ENCODE measurements around the gene NPY. TPM values are rescaled to one million over a fixed set of nuclear protein-coding genes. Genes with fewer than 3 reads are reported as not detected.

The NPY gene
- total RNA-seq, 4 donors from 2014 or later, result not detected

GRCh38 chr7:24325708-24326107, 41.7 kb downstream of the NPY start:
- H3K36me3 ChIP-seq, result no peaks in the 10 kb centered on the region
- no peaks in the 10 kb centered on the region for H3K4me1 ChIP-seq
- H3K9me3 ChIP-seq, result no peaks in the 10 kb centered on the region
- H3K27me3 ChIP-seq, result no peaks in the 10 kb centered on the region
- no peak for DNase-seq
- 70 to 73% methylated on average over 2 to 5 of the region's 5 CpGs for WGBS, 2 donors (ENCODE audit: low coverage in 1 of 2)
- H3K4me3 ChIP-seq, result no peak overlapping the region
- TF ChIP-seq POLR2AphosphoS5 (IDR thresholded peaks at IDR 0.05), result no peak
- TF ChIP-seq EP300 (IDR thresholded peaks at IDR 0.05; ENCODE audit: low read depth), result no peak
- no peak for TF ChIP-seq POLR2A (IDR thresholded peaks at IDR 0.05)
- TF ChIP-seq CTCF (IDR thresholded peaks at IDR 0.05), result no peak
- in situ Hi-C loops (cut with MboI; ENCODE audit: low pct_ligation_motif_present in 1 of 4, low pct_unique_long_range_greater_than_20kb in 1 of 4, low sequenced_read_pairs in 3 of 4), result no loop called here
- H3K27ac ChIP-seq, result no peak overlapping the region
- intact Hi-C loops (cut with DNase I; ENCODE audit: low total_unique reads), result no loop called here

GRCh38 chr7:24328050-24328449, 44.1 kb downstream of the NPY start:
- no peaks in the 10 kb centered on the region for H3K9me3 ChIP-seq
- no peaks in the 10 kb centered on the region for H3K36me3 ChIP-seq
- TF ChIP-seq EP300 (IDR thresholded peaks at IDR 0.05; ENCODE audit: low read depth) (no peak), POLR2A (IDR thresholded peaks at IDR 0.05) (no peak), CTCF (IDR thresholded peaks at IDR 0.05) (no peak), POLR2AphosphoS5 (IDR thresholded peaks at IDR 0.05) (no peak)
- 43 to 65% methylated on average over 3 to 5 of the region's 5 CpGs for WGBS, 2 donors (ENCODE audit: low coverage in 1 of 2)
- H3K27ac ChIP-seq, result no peak overlapping the region
- H3K27me3 ChIP-seq, result no peaks in the 10 kb centered on the region
- intact Hi-C loops (cut with DNase I; ENCODE audit: low total_unique reads) (no loop called here), in situ Hi-C loops (cut with MboI; ENCODE audit: low pct_ligation_motif_present in 1 of 4, low pct_unique_long_range_greater_than_20kb in 1 of 4, low sequenced_read_pairs in 3 of 4) (no loop called here)
- no peaks in the 10 kb centered on the region for H3K4me1 ChIP-seq
- DNase-seq, result no peak
- no peak overlapping the region for H3K4me3 ChIP-seq

- no peak overlapping the region for H3K4me3 ChIP-seq
- no peak overlapping the region for H3K27ac ChIP-seq
- H3K4me1 ChIP-seq, result no peaks in the 10 kb centered on the region
- no peak for DNase-seq
- intact Hi-C loops (cut with DNase I; ENCODE audit: low total_unique reads), result no loop called here
- H3K27me3 ChIP-seq, result no peaks in the 10 kb centered on the region
- H3K36me3 ChIP-seq, result no peaks in the 10 kb centered on the region
- TF ChIP-seq CTCF (IDR thresholded peaks at IDR 0.05) (no peak), POLR2A (IDR thresholded peaks at IDR 0.05) (no peak), POLR2AphosphoS5 (IDR thresholded peaks at IDR 0.05) (no peak), EP300 (IDR thresholded peaks at IDR 0.05; ENCODE audit: low read depth) (no peak)
- 85% methylated on average over 2 of the region's 2 CpGs; no CpG with 5 or more reads in 1 of the 2 donors for WGBS, 2 donors (ENCODE audit: low coverage in 1 of 2)
- in situ Hi-C loops (cut with MboI; ENCODE audit: low pct_ligation_motif_present in 1 of 4, low pct_unique_long_range_greater_than_20kb in 1 of 4, low sequenced_read_pairs in 3 of 4), result no loop called here
- no peaks in the 10 kb centered on the region for H3K9me3 ChIP-seq
Measured at GRCh38 chr7:24328894-24329293, 44.9 kb downstream of the NPY start.

GRCh38 chr7:24334012-24334411, 50.0 kb downstream of the NPY start:
- Histone ChIP-seq H3K4me1 (no peaks in the 10 kb centered on the region), H3K4me3 (no peak overlapping the region), H3K27ac (no peak overlapping the region), H3K27me3 (peaks cover 3% of the 10 kb centered on the region), H3K9me3 (no peaks in the 10 kb centered on the region), H3K36me3 (no peaks in the 10 kb centered on the region)
- 15% methylated on average over 2 of the region's 2 CpGs; no CpG with 5 or more reads in 1 of the 2 donors for WGBS, 2 donors (ENCODE audit: low coverage in 1 of 2)
- intact Hi-C loops (cut with DNase I; ENCODE audit: low total_unique reads) (no loop called here), in situ Hi-C loops (cut with MboI; ENCODE audit: low pct_ligation_motif_present in 1 of 4, low pct_unique_long_range_greater_than_20kb in 1 of 4, low sequenced_read_pairs in 3 of 4) (no loop called here)
- no peak for DNase-seq
- TF ChIP-seq EP300 (IDR thresholded peaks at IDR 0.05; ENCODE audit: low read depth) (no peak), POLR2A (IDR thresholded peaks at IDR 0.05) (no peak), CTCF (IDR thresholded peaks at IDR 0.05) (no peak), POLR2AphosphoS5 (IDR thresholded peaks at IDR 0.05) (no peak)

Measured in transverse colon (tissue), 4 donors.